Natural killer cell (primary cell): ENCODE measurements around the gene HLA-B. TPM values are rescaled to one million over a fixed set of nuclear protein-coding genes. Genes with fewer than 3 reads are reported as not detected.

Source experiments
- ATAC-seq, 3 donors: fragments of 150-1000 bp in 2 of 3; fragments of 200-7000 bp in 1 of 3; cut with Tn5 transposase; 1 replicate in 1 of 3; 2 replicates in 2 of 3; pipeline ENCODE4 v1.10.0; 2021; ENCODE audit warnings: mild to moderate bottlenecking in 2 of 3, moderate library complexity in 2 of 3
- DNase-seq, 2 donors: peaks; one replicate each; pipeline versions ENCODE4 v3.0.0 to v3.0.0-alpha.2; 2013 to 2021; ENCODE audit warnings: mixed read lengths in 1 of 2
- H3K27ac ChIP-seq: one replicate; pipeline ENCODE4 v1.5.1; 2013; ENCODE audit warnings: mild to moderate bottlenecking, low read length
- H3K27me3 ChIP-seq: one replicate; pipeline ENCODE4 v1.6.1; 2013; ENCODE audit warnings: low read length; ENCODE audit not compliant: control insufficient read depth, insufficient read depth
- H3K36me3 ChIP-seq: one replicate; pipeline ENCODE4 v1.6.1; 2013; ENCODE audit warnings: low read length; ENCODE audit not compliant: control insufficient read depth, insufficient read depth
- H3K4me1 ChIP-seq: one replicate; pipeline ENCODE4 v1.6.1; 2013; ENCODE audit warnings: low read length; ENCODE audit not compliant: control insufficient read depth, insufficient read depth
- H3K4me3 ChIP-seq: one replicate; pipeline ENCODE4 v1.5.1; 2013; ENCODE audit warnings: low read length
- H3K9me3 ChIP-seq: one replicate; pipeline ENCODE4 v1.6.1; 2013; ENCODE audit warnings: low read length; ENCODE audit not compliant: control insufficient read depth, insufficient read depth
- H3K27ac Mint-ChIP-seq, 2 donors: one replicate each; pipeline ENCODE4 v1.8.0; 2022; ENCODE audit warnings: mild to moderate bottlenecking in 2 of 2, mixed read lengths in 2 of 2, moderate library complexity in 1 of 2
- H3K27me3 Mint-ChIP-seq, 2 donors: one replicate each; pipeline ENCODE4 v1.8.0; 2022; ENCODE audit warnings: low read depth in 2 of 2, mixed read lengths in 2 of 2
- H3K36me3 Mint-ChIP-seq: one replicate; pipeline ENCODE4 v1.8.0; 2022; ENCODE audit warnings: mixed read lengths
- H3K4me1 Mint-ChIP-seq, 2 donors: one replicate each; pipeline ENCODE4 v1.8.0; 2022; ENCODE audit warnings: mixed read lengths in 2 of 2
- H3K4me3 Mint-ChIP-seq: one replicate; pipeline ENCODE4 v1.8.0; 2022; ENCODE audit warnings: mild to moderate bottlenecking, moderate library complexity, mixed read lengths
- H3K9me3 Mint-ChIP-seq, 2 donors: one replicate each; pipeline ENCODE4 v1.8.0; 2022; ENCODE audit warnings: mixed read lengths in 2 of 2
- WGBS: methylation state at CpG from one replicate; pipeline ENCODE4 v1.1.7; 2013; ENCODE audit warnings: missing lambda C conversion rate; ENCODE audit not compliant: insufficient coverage; 5-methylcytosine and 5-hydroxymethylcytosine counted together
- intact Hi-C: fragments of 100-400 bp; cut with micrococcal nuclease; formaldehyde crosslinking; loops from one replicate; pipeline ENCODE4 v1.14.2; 2022
- total RNA-seq, 4 donors: library from RNA; stranded (reverse); fragments of 120-200 nt in 1 of 4; gene quantifications; one replicate each; pipeline versions ENCODE4 v1.2.3 to v1.2.4, GENCODE V29; 2013 to 2022
- TF ChIP-seq, protein P1 (sequence below): fragments of 200-600 bp; IDR thresholded peaks from one replicate; pipeline ENCODE4 v1.8.0; 2022; ENCODE audit warnings: antibody characterized with exemption

Gene HLA-B
- total RNA-seq, 3 donors from 2014 or later (not counting 1 experiment from before 2014, with no cell fraction given): 9,586 to 11,061 (median 11,048) TPM

DNA sequence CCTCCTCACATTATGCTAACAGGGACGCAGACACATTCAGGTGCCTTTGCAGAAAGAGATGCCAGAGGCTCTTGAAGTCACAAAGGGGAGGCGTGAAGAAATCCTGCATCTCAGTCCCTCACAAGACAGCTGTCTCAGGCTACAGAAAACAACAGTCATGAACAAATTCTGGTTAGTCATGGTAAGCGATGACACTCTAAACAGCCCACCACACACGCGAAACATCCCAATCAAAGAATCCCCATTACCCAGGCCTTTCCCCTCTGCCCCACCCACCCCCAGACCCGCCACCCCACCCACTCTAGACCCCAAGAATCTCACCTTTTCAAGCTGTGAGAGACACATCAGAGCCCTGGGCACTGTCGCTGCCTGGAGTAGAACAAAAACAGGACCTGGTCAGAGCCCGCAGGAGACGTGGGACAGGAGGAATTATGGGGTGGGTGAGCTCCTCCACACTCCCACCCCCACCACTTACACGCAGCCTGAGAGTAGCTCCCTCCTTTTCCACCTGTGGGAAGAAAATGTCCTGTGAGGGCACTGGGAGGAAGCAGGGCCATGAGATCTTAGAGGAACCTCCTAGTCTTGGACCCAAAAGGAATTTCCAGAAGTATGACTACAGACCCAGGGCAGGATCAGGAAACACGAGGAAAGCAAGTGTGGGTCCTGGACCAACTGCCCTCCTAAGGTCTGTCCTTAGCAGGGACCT lies 2.7 kb downstream of the HLA-B start:
- Mint-ChIP-seq H3K4me3 (peak overlapping the region; percentile 97), H3K27me3 (no peaks in the 10 kb centered on the region), H3K27ac (peak overlapping the region; percentile 100), H3K9me3 (no peaks in the 10 kb centered on the region), H3K4me1 (peaks cover 73 to 87% of the 10 kb centered on the region in 2 donors), H3K36me3 (peaks cover 31% of the 10 kb centered on the region)
- TF ChIP-seq, protein P1, sequence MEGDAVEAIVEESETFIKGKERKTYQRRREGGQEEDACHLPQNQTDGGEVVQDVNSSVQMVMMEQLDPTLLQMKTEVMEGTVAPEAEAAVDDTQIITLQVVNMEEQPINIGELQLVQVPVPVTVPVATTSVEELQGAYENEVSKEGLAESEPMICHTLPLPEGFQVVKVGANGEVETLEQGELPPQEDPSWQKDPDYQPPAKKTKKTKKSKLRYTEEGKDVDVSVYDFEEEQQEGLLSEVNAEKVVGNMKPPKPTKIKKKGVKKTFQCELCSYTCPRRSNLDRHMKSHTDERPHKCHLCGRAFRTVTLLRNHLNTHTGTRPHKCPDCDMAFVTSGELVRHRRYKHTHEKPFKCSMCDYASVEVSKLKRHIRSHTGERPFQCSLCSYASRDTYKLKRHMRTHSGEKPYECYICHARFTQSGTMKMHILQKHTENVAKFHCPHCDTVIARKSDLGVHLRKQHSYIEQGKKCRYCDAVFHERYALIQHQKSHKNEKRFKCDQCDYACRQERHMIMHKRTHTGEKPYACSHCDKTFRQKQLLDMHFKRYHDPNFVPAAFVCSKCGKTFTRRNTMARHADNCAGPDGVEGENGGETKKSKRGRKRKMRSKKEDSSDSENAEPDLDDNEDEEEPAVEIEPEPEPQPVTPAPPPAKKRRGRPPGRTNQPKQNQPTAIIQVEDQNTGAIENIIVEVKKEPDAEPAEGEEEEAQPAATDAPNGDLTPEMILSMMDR: no peak
- DNase-seq (peak in 1 of 2 donors; percentile 61), ATAC-seq (peak in 1 of 3 donors; percentile 5)
- 43% methylated on average over 5 of the region's 11 CpGs for WGBS
- Histone ChIP-seq H3K27me3 (no peaks in the 10 kb centered on the region), H3K4me1 (peaks cover 54% of the 10 kb centered on the region), H3K27ac (peak overlapping the region; percentile 72), H3K9me3 (no peaks in the 10 kb centered on the region), H3K4me3 (peak overlapping the region; percentile 99), H3K36me3 (peaks cover 32% of the 10 kb centered on the region)
- intact Hi-C loops: loop anchor here (1.0 to 10.0 kb wide), 2 partner anchors 82 to 740 kb away; partner anchors contain the start of genes HLA-C, MRPS18B and PPP1R10

DNA sequence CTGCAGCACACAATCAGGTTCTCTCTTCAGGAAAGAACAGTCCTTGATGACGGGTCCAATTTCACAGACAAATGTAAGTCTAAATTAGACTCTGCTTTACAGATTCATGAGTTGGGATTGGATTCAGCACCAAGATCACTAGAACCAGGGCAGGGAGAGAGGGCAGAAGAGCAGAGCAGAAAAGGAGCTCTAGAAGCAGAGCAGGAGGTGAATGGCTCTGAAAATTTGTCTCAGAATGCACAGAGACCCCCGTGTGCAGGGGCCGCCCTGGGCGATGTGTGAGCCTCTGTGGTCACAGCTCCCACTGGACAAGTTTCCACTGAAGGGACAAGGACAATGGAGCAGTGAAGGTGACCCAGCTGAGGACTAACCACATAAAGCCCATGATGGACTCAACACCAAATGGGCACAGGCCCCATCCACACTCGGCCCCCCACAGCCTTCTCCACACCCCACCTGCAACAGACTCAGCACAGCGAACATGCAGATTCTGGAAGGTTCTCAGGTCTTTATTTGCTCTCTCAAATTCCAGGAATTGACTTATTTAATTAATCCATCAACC lies 3.5 kb downstream of the HLA-B start:
- peaks cover 51% of the 10 kb centered on the region for H3K4me1 ChIP-seq
- H3K27me3 Mint-ChIP-seq: no peaks in the 10 kb centered on the region
- H3K4me1 Mint-ChIP-seq: peaks cover 66 to 79% of the 10 kb centered on the region in 2 donors
- H3K9me3 Mint-ChIP-seq: no peaks in the 10 kb centered on the region
- H3K36me3 Mint-ChIP-seq: peaks cover 31% of the 10 kb centered on the region
- H3K4me3 Mint-ChIP-seq: peak overlapping the region; percentile 97
- no peaks in the 10 kb centered on the region for H3K27me3 ChIP-seq
- H3K27ac Mint-ChIP-seq: peak overlapping the region; percentile 100
- ATAC-seq (no peak), DNase-seq (peak in 1 of 2 donors; percentile 65)
- peaks cover 32% of the 10 kb centered on the region for H3K36me3 ChIP-seq
- 61% methylated on average over 6 of the region's 6 CpGs for WGBS
- peak overlapping the region; percentile 25 for H3K4me3 ChIP-seq
- TF ChIP-seq, protein P1: no peak
- H3K27ac ChIP-seq: peak overlapping the region; percentile 34
- no peaks in the 10 kb centered on the region for H3K9me3 ChIP-seq
- intact Hi-C loops: loop anchor here (10.0 kb wide), 1 partner anchor 739 kb away; the partner anchor contains the start of genes MRPS18B and PPP1R10

DNA sequence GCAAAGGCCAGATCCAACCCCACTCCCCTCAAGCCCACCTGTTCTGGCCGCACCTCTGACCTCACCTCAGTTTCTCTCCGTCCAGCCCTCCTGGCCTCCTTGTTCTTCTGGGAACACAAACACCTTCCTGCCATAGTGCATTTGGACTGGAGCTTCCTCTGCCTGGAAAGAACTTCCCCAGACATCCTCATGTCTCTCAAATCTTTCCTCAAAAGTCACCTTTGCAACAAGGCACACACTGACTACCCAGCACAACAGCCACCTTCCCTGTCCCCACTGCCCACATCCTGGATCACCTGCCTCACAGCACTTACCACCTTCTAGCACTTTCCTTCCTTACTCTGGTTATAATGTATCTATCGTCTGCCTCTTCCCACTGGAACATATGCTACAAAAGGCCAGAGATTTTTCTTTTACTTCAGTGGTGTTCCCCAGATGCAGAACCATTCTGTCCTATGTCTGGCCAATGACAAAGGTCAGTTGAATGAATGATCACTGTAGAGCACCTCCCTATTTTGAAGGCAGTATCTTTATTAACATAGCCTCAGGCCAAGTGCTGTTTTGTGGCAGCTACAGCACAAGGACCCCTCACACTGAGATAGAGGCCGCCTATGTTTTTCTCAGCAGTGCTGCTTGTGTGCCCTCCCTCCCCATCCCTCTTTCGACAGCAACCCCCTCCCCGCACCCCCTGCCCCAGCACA lies 4.1 kb downstream of the HLA-B start:
- intact Hi-C loops: loop anchor here (10.0 kb wide), 1 partner anchor 738 kb away; the partner anchor contains the start of genes MRPS18B and PPP1R10

More for the DNA sequence above, 4.1 kb downstream of the HLA-B start:
- TF ChIP-seq, protein P1: no peak
- WGBS: 54% methylated on average over 5 of the region's 6 CpGs
- peak overlapping the region; percentile 100 for H3K27ac Mint-ChIP-seq
- no peak overlapping the region for H3K27ac ChIP-seq
- no peak overlapping the region for H3K4me3 ChIP-seq
- peaks cover 60 to 72% of the 10 kb centered on the region in 2 donors for H3K4me1 Mint-ChIP-seq
- H3K9me3 Mint-ChIP-seq: no peaks in the 10 kb centered on the region
- no peaks in the 10 kb centered on the region for H3K27me3 ChIP-seq
- peak overlapping the region; percentile 97 for H3K4me3 Mint-ChIP-seq
- no peaks in the 10 kb centered on the region for H3K27me3 Mint-ChIP-seq
- peak in 1 of 2 donors; percentile 73 for DNase-seq
- no peaks in the 10 kb centered on the region for H3K9me3 ChIP-seq
- peaks cover 31% of the 10 kb centered on the region for H3K36me3 Mint-ChIP-seq
- no peak for ATAC-seq
- peaks cover 32% of the 10 kb centered on the region for H3K36me3 ChIP-seq
- H3K4me1 ChIP-seq: peaks cover 46% of the 10 kb centered on the region
